Choroid plexus epithelial cell (primary cell): ENCODE data around the gene TMEM151A.

Experiments
- DNase-seq: peaks from one replicate; pipeline ENCODE4 v3.0.0-alpha.2; 2010; ENCODE audit warnings: low read depth
- H3K4me3 ChIP-seq: 2 replicates; pipeline ENCODE4 v1.5.1; 2011; ENCODE audit warnings: low read depth, mild to moderate bottlenecking, control low read depth, low read length, moderate library complexity
- CTCF ChIP-seq: conservative IDR thresholded peaks from 2 replicates; pipeline ENCODE4 v1.5.1; 2011; ENCODE audit warnings: low read depth, mild to moderate bottlenecking, control low read depth, inconsistent platforms, low read length, moderate library complexity

Gene TMEM151A

GRCh38 chr11:66340596-66341501 lies 49.2 kb downstream of the TMEM151A start:
- no peak overlapping the region for H3K4me3 ChIP-seq
- no peak for TF ChIP-seq CTCF
- DNase-seq, result no peak

GRCh38 chr11:66341502-66342126 lies 49.9 kb downstream of the TMEM151A start:
- no peak for TF ChIP-seq CTCF
- no peak overlapping the region for H3K4me3 ChIP-seq

GRCh38 chr11:66343176-66343575 lies 51.5 kb downstream of the TMEM151A start:
- no peak overlapping the region for H3K4me3 ChIP-seq
- no peak for TF ChIP-seq CTCF
- no peak for DNase-seq

More at GRCh38 chr11:66341502-66342126, 49.9 kb downstream of the TMEM151A start:
- DNase-seq, result no peak

GRCh38 chr11:66344550-66345315 lies 53.0 kb downstream of the TMEM151A start, which contains the start of gene BRMS1:
TSS of gene BRMS1 (minus strand) at chr11:66345104. CDS start at chr11:66342234, 2,870 bp downstream.
- peak; percentile 24 for TF ChIP-seq CTCF
- peak; percentile 98 for DNase-seq
- peak within 1 kb of the TSS; percentile 98 for H3K4me3 ChIP-seq

GRCh38 chr11:66345316-66345649 lies 53.6 kb downstream of the TMEM151A start:
- H3K4me3 ChIP-seq, result peak overlapping the region; percentile 98
- no peak for TF ChIP-seq CTCF
- no peak for DNase-seq
